WTC11 (cell line): ENCODE measurements around the gene RREB1. TPM values are rescaled to one million over a fixed set of nuclear protein-coding genes. Genes with fewer than 3 reads are reported as not detected.

Experiments
- ATAC-seq: fragments of 200-7000 bp; cut with Tn5 transposase; 2 replicates; pipeline ENCODE4 v1.10.0; 2021; ENCODE audit warnings: mild to moderate bottlenecking, moderate library complexity
- CTCF ChIA-PET: fragments of 300-600 bp; sonication (Branson Sonifier 250); formaldehyde crosslinking; loops from one replicate; lab custom pipeline; 2021; ENCODE audit warnings: antibody characterized with exemption; lab: Charles Lee
- POLR2A ChIA-PET: fragments of 350-600 bp; sonication (Branson Sonifier 250); formaldehyde crosslinking; loops from one replicate; lab custom pipeline; 2021; ENCODE audit warnings: antibody characterized with exemption; lab: Charles Lee
- DNase-seq: peaks from one replicate; pipeline ENCODE4 v3.0.0; 2021; ENCODE audit warnings: low spot score
- H3K27ac Mint-ChIP-seq: 2 replicates; pipeline ENCODE4 v1.8.0; 2021; ENCODE audit warnings: mixed read lengths
- H3K27me3 Mint-ChIP-seq: 2 replicates; pipeline ENCODE4 v1.8.0; 2021; ENCODE audit warnings: low read depth, mild to moderate bottlenecking, moderate library complexity, mixed read lengths
- H3K36me3 Mint-ChIP-seq: 2 replicates; pipeline ENCODE4 v1.8.0; 2021; ENCODE audit warnings: mixed read lengths
- H3K4me1 Mint-ChIP-seq: 2 replicates; pipeline ENCODE4 v1.8.0; 2022; ENCODE audit warnings: mixed read lengths
- H3K4me3 Mint-ChIP-seq: 2 replicates; pipeline ENCODE4 v1.8.0; 2021; ENCODE audit warnings: mild to moderate bottlenecking, moderate library complexity, mixed read lengths
- H3K9me3 Mint-ChIP-seq: 2 replicates; pipeline ENCODE4 v1.8.0; 2021; ENCODE audit warnings: mixed read lengths
- ATF3 ChIP-seq: sonication (generic); formaldehyde crosslinking; conservative IDR thresholded peaks from 2 replicates; pipeline ENCODE4 v1.8.1; 2022; ENCODE audit warnings: mild to moderate bottlenecking, missing genetic modification reagents
- CTCF ChIP-seq: fragments of 200-600 bp; IDR thresholded peaks from 2 replicates; pipeline ENCODE4 v1.8.0; 2022; ENCODE audit warnings: antibody characterized with exemption
- EMX1 ChIP-seq: fragments of 250-450 bp; sonication (Bioruptor Pico); IDR thresholded peaks from 2 replicates; pipeline ENCODE4 v1.8.0; 2021; ENCODE audit warnings: mild to moderate bottlenecking
- ESRRA ChIP-seq: sonication (generic); formaldehyde crosslinking; IDR thresholded peaks from 2 replicates; pipeline ENCODE4 v1.8.1; 2022; ENCODE audit warnings: mild to moderate bottlenecking, missing genetic modification reagents, borderline replicate concordance
- FOXJ3 ChIP-seq: sonication (generic); formaldehyde crosslinking; IDR thresholded peaks from 2 replicates; pipeline ENCODE4 v1.9.0; 2021; ENCODE audit warnings: missing genetic modification reagents, mild to moderate bottlenecking, borderline replicate concordance
- FOXK1 ChIP-seq: sonication (generic); formaldehyde crosslinking; IDR thresholded peaks from 2 replicates; pipeline ENCODE4 v1.8.0; 2022; ENCODE audit warnings: mild to moderate bottlenecking, moderate library complexity, missing genetic modification reagents
- HMGA2 ChIP-seq: fragments of 250-450 bp; sonication (Bioruptor Pico); IDR thresholded peaks from 2 replicates; pipeline ENCODE4 v1.4.0; 2021; ENCODE audit warnings: mild to moderate bottlenecking, moderate library complexity
- JAZF1 ChIP-seq: fragments of 250-450 bp; sonication (Bioruptor Pico); IDR thresholded peaks from 2 replicates; pipeline ENCODE4 v1.9.0; 2021; ENCODE audit warnings: moderate library complexity, mild to moderate bottlenecking, inconsistent platforms
- KAT7 ChIP-seq: sonication (generic); formaldehyde crosslinking; IDR thresholded peaks from 2 replicates; pipeline ENCODE4 v1.8.1; 2023; ENCODE audit warnings: missing genetic modification reagents, mild to moderate bottlenecking, borderline replicate concordance
- MAX ChIP-seq: sonication (generic); formaldehyde crosslinking; IDR thresholded peaks from 2 replicates; pipeline ENCODE4 v1.8.0; 2022; ENCODE audit warnings: mild to moderate bottlenecking, missing genetic modification reagents
- NR2C2 ChIP-seq: sonication (generic); formaldehyde crosslinking; IDR thresholded peaks from 2 replicates; pipeline ENCODE4 v1.8.0; 2022; ENCODE audit warnings: mild to moderate bottlenecking, missing genetic modification reagents
- RELA ChIP-seq: sonication (generic); formaldehyde crosslinking; IDR thresholded peaks from 2 replicates; pipeline ENCODE4 v1.8.1; 2022; ENCODE audit warnings: missing genetic modification reagents, mild to moderate bottlenecking, borderline replicate concordance
- TCF7 ChIP-seq: sonication (generic); formaldehyde crosslinking; IDR thresholded peaks from 2 replicates; pipeline ENCODE4 v1.8.0; 2022; ENCODE audit warnings: mild to moderate bottlenecking, low read depth, missing genetic modification reagents, moderate library complexity
- TEAD1 ChIP-seq: sonication (generic); formaldehyde crosslinking; IDR thresholded peaks from 2 replicates; pipeline ENCODE4 v1.8.0; 2022; ENCODE audit warnings: mild to moderate bottlenecking, missing genetic modification reagents
- USF2 ChIP-seq: sonication (generic); formaldehyde crosslinking; IDR thresholded peaks from 2 replicates; pipeline ENCODE4 v1.8.1; 2023; ENCODE audit warnings: mild to moderate bottlenecking, missing genetic modification reagents, moderate library complexity
- ZBTB21 ChIP-seq: sonication (generic); formaldehyde crosslinking; IDR thresholded peaks from 2 replicates; pipeline ENCODE4 v1.8.1; 2023; ENCODE audit warnings: mild to moderate bottlenecking, missing genetic modification reagents, borderline replicate concordance
- ZNF219 ChIP-seq: sonication (generic); formaldehyde crosslinking; IDR thresholded peaks from 2 replicates; pipeline ENCODE4 v1.8.0; 2023; ENCODE audit warnings: missing genetic modification reagents, mild to moderate bottlenecking, borderline replicate concordance
- ZNF281 ChIP-seq: sonication (generic); formaldehyde crosslinking; IDR thresholded peaks from 2 replicates; pipeline ENCODE4 v1.8.0; 2023; ENCODE audit warnings: mild to moderate bottlenecking, missing genetic modification reagents
- total RNA-seq: library from RNA; stranded (reverse); gene quantifications from 3 replicates; pipeline ENCODE4 v1.2.3, GENCODE V29; 2021
- TF ChIP-seq, protein P1 (sequence below): sonication (generic); formaldehyde crosslinking; IDR thresholded peaks from 2 replicates; pipeline ENCODE4 v1.8.1; 2022; ENCODE audit warnings: mild to moderate bottlenecking, missing genetic modification reagents, moderate library complexity, borderline replicate concordance
- TF ChIP-seq, protein P2 (sequence below): fragments of 250-450 bp; sonication (Bioruptor Pico); IDR thresholded peaks from 2 replicates; pipeline ENCODE4 v1.9.0; 2021; ENCODE audit warnings: mild to moderate bottlenecking
- TF ChIP-seq, protein P3 (sequence below): sonication (generic); formaldehyde crosslinking; IDR thresholded peaks from 2 replicates; pipeline ENCODE4 v1.8.1; 2023; ENCODE audit warnings: mild to moderate bottlenecking, missing genetic modification reagents, borderline replicate concordance
- TF ChIP-seq, protein P4 (sequence below): sonication (generic); formaldehyde crosslinking; IDR thresholded peaks from 2 replicates; pipeline ENCODE4 v1.8.1; 2022; ENCODE audit warnings: low read depth, mild to moderate bottlenecking, moderate library complexity, missing genetic modification reagents, borderline replicate concordance

Gene RREB1
- total RNA-seq, 1 experiment from 2014 or later, result 38.5 TPM

GRCh38 chr6:7171733-7172132, 64.0 kb downstream of the RREB1 start (continued):
- TF ChIP-seq, protein P1, sequence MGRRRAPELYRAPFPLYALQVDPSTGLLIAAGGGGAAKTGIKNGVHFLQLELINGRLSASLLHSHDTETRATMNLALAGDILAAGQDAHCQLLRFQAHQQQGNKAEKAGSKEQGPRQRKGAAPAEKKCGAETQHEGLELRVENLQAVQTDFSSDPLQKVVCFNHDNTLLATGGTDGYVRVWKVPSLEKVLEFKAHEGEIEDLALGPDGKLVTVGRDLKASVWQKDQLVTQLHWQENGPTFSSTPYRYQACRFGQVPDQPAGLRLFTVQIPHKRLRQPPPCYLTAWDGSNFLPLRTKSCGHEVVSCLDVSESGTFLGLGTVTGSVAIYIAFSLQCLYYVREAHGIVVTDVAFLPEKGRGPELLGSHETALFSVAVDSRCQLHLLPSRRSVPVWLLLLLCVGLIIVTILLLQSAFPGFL (CRISPR knock-in tag), result no peak
- TF ChIP-seq CTCF (no peak), ZBTB21 (no peak), ATF3 (CRISPR knock-in tag) (no peak), ZNF281 (CRISPR knock-in tag) (no peak), JAZF1 (CRISPR knock-in tag) (no peak), TCF7 (CRISPR knock-in tag) (no peak), FOXK1 (CRISPR knock-in tag) (no peak), RELA (no peak), USF2 (CRISPR knock-in tag) (no peak)

DNA sequence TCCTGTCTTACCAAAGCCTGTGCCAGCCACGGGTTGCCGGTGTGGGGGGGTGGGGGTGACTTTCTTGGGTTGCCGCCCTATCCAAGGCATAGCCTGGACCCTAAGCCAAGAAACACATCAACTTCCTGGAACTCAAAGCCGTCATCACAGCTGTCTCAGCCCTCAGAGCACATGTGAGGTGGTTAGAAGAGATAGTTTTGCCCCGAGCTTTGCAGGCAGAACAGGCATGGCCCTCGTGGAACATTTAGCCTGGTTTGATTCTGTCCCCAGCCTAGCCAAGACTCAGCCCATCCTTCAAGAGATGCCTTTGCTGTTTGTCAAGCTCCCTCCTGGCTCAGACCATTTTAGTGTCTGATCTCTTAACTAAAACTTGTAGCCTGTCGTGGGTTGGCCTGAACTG, 64.9 kb downstream of the RREB1 start:
- ChIA-PET CTCF (no interaction called here), POLR2A (no interaction called here)
- Mint-ChIP-seq H3K36me3 (peaks cover 8% of the 10 kb centered on the region), H3K4me1 (peaks cover 77% of the 10 kb centered on the region), H3K4me3 (no peak overlapping the region), H3K9me3 (no peaks in the 10 kb centered on the region), H3K27ac (peak overlapping the region; percentile 79), H3K27me3 (no peaks in the 10 kb centered on the region)
- ATAC-seq (no peak), DNase-seq (no peak)
- TF ChIP-seq HMGA2 (CRISPR knock-in tag) (no peak), KAT7 (CRISPR knock-in tag) (no peak), NR2C2 (CRISPR knock-in tag) (no peak), MAX (CRISPR knock-in tag) (no peak), FOXJ3 (CRISPR knock-in tag) (no peak), ZNF219 (no peak), ESRRA (CRISPR knock-in tag) (no peak), TEAD1 (CRISPR knock-in tag) (no peak), EMX1 (CRISPR knock-in tag) (no peak)
- TF ChIP-seq, protein P2, sequence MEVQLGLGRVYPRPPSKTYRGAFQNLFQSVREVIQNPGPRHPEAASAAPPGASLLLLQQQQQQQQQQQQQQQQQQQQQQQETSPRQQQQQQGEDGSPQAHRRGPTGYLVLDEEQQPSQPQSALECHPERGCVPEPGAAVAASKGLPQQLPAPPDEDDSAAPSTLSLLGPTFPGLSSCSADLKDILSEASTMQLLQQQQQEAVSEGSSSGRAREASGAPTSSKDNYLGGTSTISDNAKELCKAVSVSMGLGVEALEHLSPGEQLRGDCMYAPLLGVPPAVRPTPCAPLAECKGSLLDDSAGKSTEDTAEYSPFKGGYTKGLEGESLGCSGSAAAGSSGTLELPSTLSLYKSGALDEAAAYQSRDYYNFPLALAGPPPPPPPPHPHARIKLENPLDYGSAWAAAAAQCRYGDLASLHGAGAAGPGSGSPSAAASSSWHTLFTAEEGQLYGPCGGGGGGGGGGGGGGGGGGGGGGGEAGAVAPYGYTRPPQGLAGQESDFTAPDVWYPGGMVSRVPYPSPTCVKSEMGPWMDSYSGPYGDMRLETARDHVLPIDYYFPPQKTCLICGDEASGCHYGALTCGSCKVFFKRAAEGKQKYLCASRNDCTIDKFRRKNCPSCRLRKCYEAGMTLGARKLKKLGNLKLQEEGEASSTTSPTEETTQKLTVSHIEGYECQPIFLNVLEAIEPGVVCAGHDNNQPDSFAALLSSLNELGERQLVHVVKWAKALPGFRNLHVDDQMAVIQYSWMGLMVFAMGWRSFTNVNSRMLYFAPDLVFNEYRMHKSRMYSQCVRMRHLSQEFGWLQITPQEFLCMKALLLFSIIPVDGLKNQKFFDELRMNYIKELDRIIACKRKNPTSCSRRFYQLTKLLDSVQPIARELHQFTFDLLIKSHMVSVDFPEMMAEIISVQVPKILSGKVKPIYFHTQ (CRISPR knock-in tag), result no peak
- TF ChIP-seq, protein P3, sequence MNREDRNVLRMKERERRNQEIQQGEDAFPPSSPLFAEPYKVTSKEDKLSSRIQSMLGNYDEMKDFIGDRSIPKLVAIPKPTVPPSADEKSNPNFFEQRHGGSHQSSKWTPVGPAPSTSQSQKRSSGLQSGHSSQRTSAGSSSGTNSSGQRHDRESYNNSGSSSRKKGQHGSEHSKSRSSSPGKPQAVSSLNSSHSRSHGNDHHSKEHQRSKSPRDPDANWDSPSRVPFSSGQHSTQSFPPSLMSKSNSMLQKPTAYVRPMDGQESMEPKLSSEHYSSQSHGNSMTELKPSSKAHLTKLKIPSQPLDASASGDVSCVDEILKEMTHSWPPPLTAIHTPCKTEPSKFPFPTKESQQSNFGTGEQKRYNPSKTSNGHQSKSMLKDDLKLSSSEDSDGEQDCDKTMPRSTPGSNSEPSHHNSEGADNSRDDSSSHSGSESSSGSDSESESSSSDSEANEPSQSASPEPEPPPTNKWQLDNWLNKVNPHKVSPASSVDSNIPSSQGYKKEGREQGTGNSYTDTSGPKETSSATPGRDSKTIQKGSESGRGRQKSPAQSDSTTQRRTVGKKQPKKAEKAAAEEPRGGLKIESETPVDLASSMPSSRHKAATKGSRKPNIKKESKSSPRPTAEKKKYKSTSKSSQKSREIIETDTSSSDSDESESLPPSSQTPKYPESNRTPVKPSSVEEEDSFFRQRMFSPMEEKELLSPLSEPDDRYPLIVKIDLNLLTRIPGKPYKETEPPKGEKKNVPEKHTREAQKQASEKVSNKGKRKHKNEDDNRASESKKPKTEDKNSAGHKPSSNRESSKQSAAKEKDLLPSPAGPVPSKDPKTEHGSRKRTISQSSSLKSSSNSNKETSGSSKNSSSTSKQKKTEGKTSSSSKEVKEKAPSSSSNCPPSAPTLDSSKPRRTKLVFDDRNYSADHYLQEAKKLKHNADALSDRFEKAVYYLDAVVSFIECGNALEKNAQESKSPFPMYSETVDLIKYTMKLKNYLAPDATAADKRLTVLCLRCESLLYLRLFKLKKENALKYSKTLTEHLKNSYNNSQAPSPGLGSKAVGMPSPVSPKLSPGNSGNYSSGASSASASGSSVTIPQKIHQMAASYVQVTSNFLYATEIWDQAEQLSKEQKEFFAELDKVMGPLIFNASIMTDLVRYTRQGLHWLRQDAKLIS (CRISPR knock-in tag), result no peak
- TF ChIP-seq, protein P4, sequence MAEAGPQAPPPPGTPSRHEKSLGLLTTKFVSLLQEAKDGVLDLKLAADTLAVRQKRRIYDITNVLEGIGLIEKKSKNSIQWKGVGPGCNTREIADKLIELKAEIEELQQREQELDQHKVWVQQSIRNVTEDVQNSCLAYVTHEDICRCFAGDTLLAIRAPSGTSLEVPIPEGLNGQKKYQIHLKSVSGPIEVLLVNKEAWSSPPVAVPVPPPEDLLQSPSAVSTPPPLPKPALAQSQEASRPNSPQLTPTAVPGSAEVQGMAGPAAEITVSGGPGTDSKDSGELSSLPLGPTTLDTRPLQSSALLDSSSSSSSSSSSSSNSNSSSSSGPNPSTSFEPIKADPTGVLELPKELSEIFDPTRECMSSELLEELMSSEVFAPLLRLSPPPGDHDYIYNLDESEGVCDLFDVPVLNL (CRISPR knock-in tag), result no peak
